Measurements from ENCODE around the gene PLS3.

GRCh38 chrX:115573185-115573584 lies 12.2 kb downstream of the PLS3 start:
- TF ChIP-seq, protein P1, sequence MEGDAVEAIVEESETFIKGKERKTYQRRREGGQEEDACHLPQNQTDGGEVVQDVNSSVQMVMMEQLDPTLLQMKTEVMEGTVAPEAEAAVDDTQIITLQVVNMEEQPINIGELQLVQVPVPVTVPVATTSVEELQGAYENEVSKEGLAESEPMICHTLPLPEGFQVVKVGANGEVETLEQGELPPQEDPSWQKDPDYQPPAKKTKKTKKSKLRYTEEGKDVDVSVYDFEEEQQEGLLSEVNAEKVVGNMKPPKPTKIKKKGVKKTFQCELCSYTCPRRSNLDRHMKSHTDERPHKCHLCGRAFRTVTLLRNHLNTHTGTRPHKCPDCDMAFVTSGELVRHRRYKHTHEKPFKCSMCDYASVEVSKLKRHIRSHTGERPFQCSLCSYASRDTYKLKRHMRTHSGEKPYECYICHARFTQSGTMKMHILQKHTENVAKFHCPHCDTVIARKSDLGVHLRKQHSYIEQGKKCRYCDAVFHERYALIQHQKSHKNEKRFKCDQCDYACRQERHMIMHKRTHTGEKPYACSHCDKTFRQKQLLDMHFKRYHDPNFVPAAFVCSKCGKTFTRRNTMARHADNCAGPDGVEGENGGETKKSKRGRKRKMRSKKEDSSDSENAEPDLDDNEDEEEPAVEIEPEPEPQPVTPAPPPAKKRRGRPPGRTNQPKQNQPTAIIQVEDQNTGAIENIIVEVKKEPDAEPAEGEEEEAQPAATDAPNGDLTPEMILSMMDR (IDR thresholded peaks at IDR 0.05), result no peak
- TF ChIP-seq POLR2A (IDR thresholded peaks at IDR 0.05), result no peak
